BLaER1 treated with 17β-estradiol and CSF1 and Interleukin-3, amounts not matched to agents 10 nM and 100 nM (cell line): ENCODE measurements around the gene HRAS.

ENCODE experiments used
- H3K27ac ChIP-seq, 11 experiments: shearing (Covaris generic); formaldehyde crosslinking; 2 replicates each; pipeline ENCODE4 v1.8.1; 2022
- H3K27me3 ChIP-seq, 11 experiments: shearing (Covaris generic); formaldehyde crosslinking; 2 replicates each; pipeline ENCODE4 v1.8.1; 2022
- H3K36me3 ChIP-seq, 11 experiments: shearing (Covaris generic); formaldehyde crosslinking; 2 replicates each; pipeline ENCODE4 v1.8.1; 2022
- H3K4me1 ChIP-seq, 10 experiments: shearing (Covaris generic); formaldehyde crosslinking; 2 replicates each; pipeline ENCODE4 v1.8.1; 2022
- H3K4me2 ChIP-seq, 11 experiments: shearing (Covaris generic); formaldehyde crosslinking; 2 replicates each; pipeline ENCODE4 v1.8.1; 2022
- H3K4me3 ChIP-seq, 10 experiments: shearing (Covaris generic); formaldehyde crosslinking; 2 replicates each; pipeline ENCODE4 v1.8.1; 2022
- H3K9ac ChIP-seq, 11 experiments: shearing (Covaris generic); formaldehyde crosslinking; 2 replicates each; pipeline ENCODE4 v1.8.1; 2022
- H3K9me3 ChIP-seq, 11 experiments: shearing (Covaris generic); formaldehyde crosslinking; replicated peaks in 1 of 11; 2 replicates each; pipeline ENCODE4 v1.8.1; 2022
- H4K20me1 ChIP-seq, 11 experiments: shearing (Covaris generic); formaldehyde crosslinking; 2 replicates each; pipeline ENCODE4 v1.8.1; 2022
- Cebpa-rat ChIP-seq, 11 experiments: shearing (Covaris generic); IDR thresholded peaks; 2 replicates each; pipeline ENCODE4 v1.8.1; 2022

HRAS gene

GRCh38 chr11:553083-553987, 18.0 kb upstream of the HRAS start:
- no peak for TF ChIP-seq Cebpa-rat (IDR thresholded peaks at IDR 0.05)
- Histone ChIP-seq H4K20me1 (peaks cover 0 to 56% (median 28%) of the 10 kb centered on the region in 11 experiments; a peak in 17 of 22 replicates), H3K27ac (no peak overlapping the region), H3K4me3 (no peak overlapping the region), H3K4me1 (peaks cover 14 to 52% (median 30%) of the 10 kb centered on the region in 10 experiments; a peak in 17 of 20 replicates), H3K9me3 (no peaks in the 10 kb centered on the region), H3K36me3 (no peaks in the 10 kb centered on the region; a peak in 1 of 22 replicates), H3K4me2 (peak overlapping the region in 4 of 11 experiments; percentile 57 to 72 (median 62); a peak in 4 of 22 replicates), H3K27me3 (peaks cover 32 to 52% (median 33%) of the 10 kb centered on the region in 11 experiments), H3K9ac (no peak overlapping the region)

GRCh38 chr11:551596-551995, 16.2 kb upstream of the HRAS start:
- no peaks in the 10 kb centered on the region for H3K9me3 ChIP-seq
- no peak overlapping the region for H3K4me3 ChIP-seq
- TF ChIP-seq Cebpa-rat (IDR thresholded peaks at IDR 0.05), result no peak
- no peak overlapping the region for H3K27ac ChIP-seq
- H3K9ac ChIP-seq, result no peak overlapping the region
- H4K20me1 ChIP-seq, result peaks cover 0 to 39% (median 17%) of the 10 kb centered on the region in 11 experiments; a peak in 17 of 22 replicates
- peak overlapping the region in 1 of 11 experiments; percentile 24; a peak in 1 of 22 replicates for H3K4me2 ChIP-seq
- H3K27me3 ChIP-seq, result peaks cover 15 to 34% (median 16%) of the 10 kb centered on the region in 11 experiments
- no peaks in the 10 kb centered on the region; a peak in 1 of 22 replicates for H3K36me3 ChIP-seq
- H3K4me1 ChIP-seq, result peaks cover 14 to 44% (median 26%) of the 10 kb centered on the region in 10 experiments; a peak in 17 of 20 replicates

DNA sequence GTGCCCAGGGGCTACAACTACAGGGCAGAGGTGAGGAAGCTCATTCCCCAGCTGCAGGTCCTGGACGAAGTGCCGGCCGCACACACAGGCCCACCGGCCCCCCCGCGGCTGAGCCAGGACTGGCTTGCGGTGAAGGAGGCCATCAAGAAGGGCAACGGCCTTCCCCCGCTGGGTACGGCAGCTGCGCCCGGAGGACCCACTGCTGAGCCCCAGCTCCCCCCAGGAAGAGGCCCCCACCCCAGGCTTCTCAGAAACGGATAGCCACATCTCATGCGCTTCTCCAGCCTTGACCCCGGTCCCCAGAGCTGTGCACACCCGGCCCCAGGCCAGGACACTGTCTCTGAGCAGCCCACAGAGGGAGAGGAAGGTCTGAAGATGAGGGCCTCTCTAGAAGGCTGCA, 15.8 kb upstream of the HRAS start:
- H4K20me1 ChIP-seq, result peaks cover 0 to 34% (median 12%) of the 10 kb centered on the region in 11 experiments; a peak in 15 of 22 replicates
- H3K27me3 ChIP-seq, result peaks cover 10 to 30% (median 11%) of the 10 kb centered on the region in 11 experiments
- H3K4me3 ChIP-seq, result no peak overlapping the region
- H3K36me3 ChIP-seq, result no peaks in the 10 kb centered on the region; a peak in 1 of 22 replicates
- no peak overlapping the region for H3K27ac ChIP-seq
- H3K9me3 ChIP-seq, result no peaks in the 10 kb centered on the region
- H3K4me1 ChIP-seq, result peaks cover 10 to 39% (median 22%) of the 10 kb centered on the region in 10 experiments; a peak in 17 of 20 replicates
- no peak overlapping the region for H3K9ac ChIP-seq
- no peak for TF ChIP-seq Cebpa-rat (IDR thresholded peaks at IDR 0.05)
- H3K4me2 ChIP-seq, result no peak overlapping the region

- H3K27ac ChIP-seq, result no peak overlapping the region
- H4K20me1 ChIP-seq, result peaks cover 0 to 30% (median 9%) of the 10 kb centered on the region in 11 experiments; a peak in 12 of 22 replicates
- H3K27me3 ChIP-seq, result peaks cover 6 to 26% (median 7%) of the 10 kb centered on the region in 11 experiments
- peaks cover 6 to 35% (median 18%) of the 10 kb centered on the region in 10 experiments; a peak in 17 of 20 replicates for H3K4me1 ChIP-seq
- H3K36me3 ChIP-seq, result no peaks in the 10 kb centered on the region; a peak in 1 of 22 replicates
- H3K9ac ChIP-seq, result no peak overlapping the region
- H3K4me2 ChIP-seq, result no peak overlapping the region
- H3K9me3 ChIP-seq, result no peaks in the 10 kb centered on the region
- H3K4me3 ChIP-seq, result no peak overlapping the region
- TF ChIP-seq Cebpa-rat (IDR thresholded peaks at IDR 0.05), result no peak
Observed at GRCh38 chr11:550746-551085, 15.3 kb upstream of the HRAS start.

DNA sequence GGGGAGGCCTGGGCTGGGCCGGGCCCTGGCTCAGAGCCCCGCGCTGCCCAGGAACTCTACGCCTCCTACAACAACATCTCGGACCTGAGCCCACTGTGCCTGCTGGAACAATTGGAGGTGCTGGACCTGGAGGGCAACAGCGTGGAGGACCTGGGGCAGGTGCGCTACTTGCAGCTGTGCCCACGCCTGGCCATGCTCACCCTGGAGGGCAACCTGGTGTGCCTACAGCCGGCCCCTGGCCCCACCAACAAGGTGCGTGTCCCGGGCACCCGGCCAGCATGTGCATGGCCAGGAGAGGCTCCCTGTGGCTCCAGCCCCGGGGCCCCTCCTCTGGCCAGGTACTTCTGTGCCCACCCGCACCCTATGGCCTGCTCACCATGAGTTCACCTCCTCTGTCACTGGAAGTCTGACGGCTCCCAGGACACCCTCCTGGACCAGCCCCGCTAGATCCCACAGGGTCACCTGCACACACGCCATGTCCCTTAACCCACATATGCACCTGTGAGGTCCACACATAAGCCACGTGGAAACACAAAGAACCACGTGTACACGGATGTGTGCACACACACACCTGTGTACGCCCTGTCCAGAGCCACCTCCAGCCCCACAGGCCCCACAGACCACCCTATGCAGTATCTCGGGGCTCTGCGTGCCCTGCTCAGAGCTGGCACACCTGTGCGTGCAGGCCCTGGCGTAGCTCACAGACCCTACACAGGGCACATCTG, 14.8 kb upstream of the HRAS start:
- Histone ChIP-seq H3K4me3 (no peak overlapping the region), H3K9ac (no peak overlapping the region), H3K27me3 (peaks cover under 1 to 20% (median 1%) of the 10 kb centered on the region in 11 experiments; a peak in 21 of 22 replicates), H3K36me3 (no peaks in the 10 kb centered on the region; a peak in 1 of 22 replicates), H4K20me1 (peaks cover 0 to 25% (median 9%) of the 10 kb centered on the region in 11 experiments; a peak in 11 of 22 replicates), H3K27ac (no peak overlapping the region), H3K4me1 (peaks cover under 1 to 30% (median 12%) of the 10 kb centered on the region in 10 experiments; a peak in 17 of 20 replicates), H3K4me2 (no peak overlapping the region), H3K9me3 (no peaks in the 10 kb centered on the region)
- TF ChIP-seq Cebpa-rat (IDR thresholded peaks at IDR 0.05), result no peak

- H3K9ac ChIP-seq, result no peak overlapping the region
- no peak overlapping the region for H3K27ac ChIP-seq
- peaks cover 0 to 21% (median 5%) of the 10 kb centered on the region in 10 experiments; a peak in 7 of 20 replicates for H3K4me1 ChIP-seq
- no peaks in the 10 kb centered on the region; a peak in 1 of 22 replicates for H3K36me3 ChIP-seq
- H3K27me3 ChIP-seq, result peaks cover 0 to 9% (median 0%) of the 10 kb centered on the region in 11 experiments; a peak in 7 of 22 replicates
- peaks cover 0 to 18% (median 2%) of the 10 kb centered on the region in 11 experiments; a peak in 8 of 22 replicates for H4K20me1 ChIP-seq
- no peak for TF ChIP-seq Cebpa-rat (IDR thresholded peaks at IDR 0.05)
- no peak overlapping the region for H3K4me2 ChIP-seq
- H3K9me3 ChIP-seq, result no peaks in the 10 kb centered on the region
- no peak overlapping the region for H3K4me3 ChIP-seq
Observed at GRCh38 chr11:548700-549603, 13.6 kb upstream of the HRAS start.

DNA sequence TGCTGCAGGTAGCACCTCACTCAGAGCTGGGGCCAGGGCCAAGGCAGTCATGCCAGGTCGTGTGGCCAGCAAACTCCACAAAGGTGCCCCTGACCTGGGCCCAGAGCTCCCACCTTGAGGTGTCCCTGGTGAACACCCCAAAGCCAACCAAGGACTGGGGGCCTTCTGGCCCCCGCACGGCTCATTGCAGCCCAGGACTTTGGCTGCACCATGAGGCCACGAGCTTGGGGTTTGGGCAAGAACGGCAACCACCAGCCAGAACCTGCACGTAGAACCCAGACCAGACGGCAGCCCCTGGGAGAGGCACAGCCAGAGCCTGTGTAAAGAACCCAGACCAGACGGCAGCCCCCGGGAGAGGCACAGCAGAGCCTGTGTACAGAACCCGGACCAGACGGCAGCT, 9.8 kb upstream of the HRAS start:
- no peak for TF ChIP-seq Cebpa-rat (IDR thresholded peaks at IDR 0.05)

GRCh38 chr11:544817-545166, 9.4 kb upstream of the HRAS start:
- Histone ChIP-seq H3K9me3 (no peaks in the 10 kb centered on the region), H4K20me1 (no peaks in the 10 kb centered on the region), H3K27ac (no peak overlapping the region), H3K4me1 (peaks cover 0 to 29% (median 13%) of the 10 kb centered on the region in 10 experiments; a peak in 16 of 20 replicates), H3K4me2 (no peak overlapping the region), H3K36me3 (no peaks in the 10 kb centered on the region), H3K27me3 (no peaks in the 10 kb centered on the region), H3K9ac (no peak overlapping the region), H3K4me3 (no peak overlapping the region)
- TF ChIP-seq Cebpa-rat (IDR thresholded peaks at IDR 0.05), result no peak

More for the DNA sequence above, 9.8 kb upstream of the HRAS start:
- Histone ChIP-seq H3K4me1 (peaks cover 0 to 25% (median 11%) of the 10 kb centered on the region in 10 experiments; a peak in 16 of 20 replicates), H3K27ac (no peak overlapping the region), H4K20me1 (no peaks in the 10 kb centered on the region), H3K4me2 (no peak overlapping the region), H3K9me3 (no peaks in the 10 kb centered on the region), H3K27me3 (no peaks in the 10 kb centered on the region), H3K36me3 (no peaks in the 10 kb centered on the region), H3K9ac (no peak overlapping the region), H3K4me3 (no peak overlapping the region)
